Stomach (tissue), 9 donors: ENCODE data around the gene GPC2. TPM values are rescaled to one million over a fixed set of nuclear protein-coding genes. Genes with fewer than 3 reads are reported as not detected.

Experiments used
- DNase-seq, 2 donors: peaks; one replicate each; pipeline versions ENCODE4 v3.0.0 to v3.0.0-alpha.2; 2013 to 2019
- H3K27ac ChIP-seq, 5 donors: fragments of 200-600 bp in 4 of 5; sonication (generic) in 4 of 5; one replicate each; pipeline ENCODE4 v1.5.1; 2013 to 2019; ENCODE audit warnings: mild to moderate bottlenecking in 1 of 5, moderate library complexity in 1 of 5
- H3K27me3 ChIP-seq, 3 donors: fragments of 200-600 bp; sonication (generic); one replicate each; pipeline ENCODE4 v1.5.1; 2017 to 2019; ENCODE audit warnings: mixed run types in 1 of 3
- H3K36me3 ChIP-seq, 4 donors: fragments of 200-600 bp; sonication (generic); 1 replicate in 3 of 4; 2 replicates in 1 of 4; pipeline ENCODE4 v1.5.1; 2016 to 2019
- H3K4me1 ChIP-seq, 4 donors: fragments of 200-600 bp; sonication (generic); one replicate each; pipeline ENCODE4 v1.5.1; 2016 to 2019
- H3K4me3 ChIP-seq, 4 donors: fragments of 200-600 bp; sonication (generic) in 3 of 4; one replicate each; pipeline ENCODE4 v1.5.1; 2016 to 2019; ENCODE audit warnings: mild to moderate bottlenecking in 1 of 4
- H3K9me3 ChIP-seq, 4 donors: fragments of 200-600 bp; sonication (generic); one replicate each; pipeline ENCODE4 v1.5.1; 2016 to 2019
- EP300 ChIP-seq: sonication (generic); formaldehyde crosslinking; IDR thresholded peaks from one replicate; pipeline ENCODE4 v1.6.1; 2017; ENCODE audit warnings: antibody characterized with exemption
- POLR2A ChIP-seq, 4 donors: fragments of 450-650 bp; IDR thresholded peaks; one replicate each; pipeline ENCODE4 v1.6.1; 2016; ENCODE audit warnings: antibody characterized with exemption in 4 of 4, control low read depth in 2 of 4, mild to moderate bottlenecking in 1 of 4, moderate library complexity in 1 of 4
- POLR2AphosphoS5 ChIP-seq, 3 donors: sonication (generic); formaldehyde crosslinking; IDR thresholded peaks; one replicate each; pipeline ENCODE4 v1.6.1; 2016; ENCODE audit warnings: antibody characterized with exemption in 3 of 3
- WGBS, 5 donors: extraction: QIAGEN DNeasy Blood & Tissue Kit in 3 of 5; methylation state at CpG; one replicate each; pipeline versions ENCODE4 v1.1.5 to v1.1.7; 2013 to 2018; 5-methylcytosine and 5-hydroxymethylcytosine counted together
- intact Hi-C: fragments of 100-400 bp; cut with DNase I; formaldehyde crosslinking; loops from one replicate; pipeline ENCODE4 v1.15.1; 2023; ENCODE audit warnings: low total_unique reads
- polyA plus RNA-seq, 3 donors: library from polyadenylated mRNA; stranded (reverse); fragments of 200-250 nt; gene quantifications; one replicate each; pipeline ENCODE4 v1.2.3, GENCODE V29; 2013
- total RNA-seq, 5 donors: library from RNA; depleted of rRNA; stranded (reverse); fragments of >200 nt; gene quantifications; one replicate each; pipeline versions ENCODE4 v1.1.0 to v1.2.3, GENCODE V29; 2014 to 2016
- TF ChIP-seq, protein P1 (sequence below), 7 experiments: fragments of 450-650 bp in 4 of 7; fragments of 200-600 bp in 3 of 7; sonication (generic) in 3 of 7; IDR thresholded peaks; one replicate each; pipeline ENCODE4 v1.5.1; 2016 to 2019; ENCODE audit warnings: antibody characterized with exemption in 7 of 7, control low read depth in 2 of 7, mild to moderate bottlenecking in 1 of 7
- donor health status: healthy with polysubstance abuse.
- donor health status: Bipolar disorder and iron deficiency.
- donor health status: healthy.

The GPC2 gene
- total and polyA plus RNA-seq, 8 donors = 0.12 to 4.9 (median 1.0) TPM; not detected in 2

DNA sequence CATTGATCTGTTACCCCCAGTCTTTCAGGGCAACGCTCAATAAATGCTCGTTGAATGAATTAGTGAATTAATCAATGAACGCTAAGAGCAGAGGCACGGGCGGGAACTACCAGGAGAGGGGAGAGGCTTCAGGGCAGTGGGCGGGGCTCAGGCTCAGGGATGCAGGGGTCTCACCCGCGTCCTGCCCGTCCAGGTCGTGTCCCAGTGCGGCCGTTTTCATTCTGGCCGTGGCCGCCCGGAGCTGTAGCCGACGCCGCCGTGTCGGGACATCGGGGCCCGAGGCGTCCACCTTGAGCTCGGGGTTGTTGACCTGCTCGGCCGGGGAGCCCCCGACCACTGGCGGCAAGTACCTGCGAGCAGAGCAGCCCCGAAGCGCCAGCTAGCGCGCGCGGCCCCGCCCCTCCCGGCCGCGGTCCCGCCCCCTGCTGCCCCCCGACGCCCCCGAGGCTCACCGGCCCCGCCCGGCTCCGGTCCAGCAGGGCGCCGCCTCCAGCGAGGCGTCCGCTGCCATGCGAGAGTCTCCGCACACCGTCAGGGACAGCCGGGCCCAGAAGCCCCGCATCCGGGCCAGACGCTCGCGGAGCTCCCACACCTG lies 6.0 kb downstream of the GPC2 start:
- H3K9me3 ChIP-seq = no peaks in the 10 kb centered on the region
- H3K27ac ChIP-seq = no peak overlapping the region
- no peak for TF ChIP-seq EP300
- no peak for TF ChIP-seq POLR2AphosphoS5 (IDR thresholded peaks at IDR 0.05)
- peak overlapping the region; percentile 45 to 56 (median 48) for H3K4me3 ChIP-seq
- H3K27me3 ChIP-seq = peaks cover 9 to 69% (median 19%) of the 10 kb centered on the region in 3 donors
- intact Hi-C loops = no loop called here
- H3K4me1 ChIP-seq = peaks cover 26 to 45% (median 33%) of the 10 kb centered on the region in 4 donors
- H3K36me3 ChIP-seq = no peaks in the 10 kb centered on the region
- 2 to 15% (median 5%) methylated on average over 20 to 61 of the region's 61 CpGs for WGBS, 5 donors
- peak in 1 of 2 donors; percentile 74 for DNase-seq

DNA sequence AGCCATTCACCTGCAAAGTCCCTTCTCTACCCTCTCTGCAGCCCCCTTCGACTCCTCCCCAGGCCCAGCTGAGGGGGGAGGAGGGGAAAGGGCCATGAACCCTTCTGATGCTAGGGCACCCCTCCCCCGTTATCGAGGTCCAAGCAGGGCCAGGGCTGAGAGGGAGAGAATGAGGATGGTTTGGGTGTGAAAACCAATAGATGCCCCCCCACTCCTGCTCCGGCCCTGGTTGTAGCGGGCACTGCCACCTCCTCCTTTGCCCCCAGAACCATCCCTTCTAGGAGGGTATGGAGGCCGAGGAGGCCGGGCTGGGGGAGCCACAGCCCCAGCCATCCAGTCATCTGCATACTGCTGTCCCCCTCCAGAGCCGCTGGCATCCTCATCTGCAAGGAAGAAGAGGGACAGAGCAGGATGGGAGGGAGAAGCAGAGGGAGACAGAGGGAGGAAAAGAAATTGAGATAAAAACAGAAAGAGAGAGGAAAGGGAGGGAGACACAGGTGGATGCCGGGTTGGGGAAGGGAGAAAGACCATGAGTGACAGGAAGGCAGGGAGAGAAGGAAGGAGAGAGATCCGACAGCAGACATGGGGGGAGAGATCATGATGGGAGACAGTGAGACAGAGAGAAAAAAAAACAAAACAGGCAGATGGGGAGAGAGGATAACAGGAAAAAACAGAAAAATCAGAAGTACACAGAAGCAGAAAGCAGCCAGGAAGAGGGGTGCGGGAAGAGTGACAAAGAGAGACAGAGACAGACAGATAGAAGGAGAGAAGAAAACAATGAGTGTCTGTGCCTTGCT lies 6.9 kb downstream of the GPC2 start:
- Histone ChIP-seq H3K4me3 (no peak overlapping the region), H3K36me3 (no peaks in the 10 kb centered on the region), H3K27ac (no peak overlapping the region), H3K9me3 (no peaks in the 10 kb centered on the region), H3K4me1 (peaks cover 26 to 45% (median 33%) of the 10 kb centered on the region in 4 donors), H3K27me3 (peaks cover 9 to 76% (median 19%) of the 10 kb centered on the region in 3 donors)
- intact Hi-C loops = no loop called here
- DNase-seq = no peak
- TF ChIP-seq POLR2AphosphoS5 (IDR thresholded peaks at IDR 0.05) (no peak), EP300 (no peak)
- 79 to 90% (median 87%) methylated on average over 11 of the region's 11 CpGs for WGBS, 5 donors

DNA sequence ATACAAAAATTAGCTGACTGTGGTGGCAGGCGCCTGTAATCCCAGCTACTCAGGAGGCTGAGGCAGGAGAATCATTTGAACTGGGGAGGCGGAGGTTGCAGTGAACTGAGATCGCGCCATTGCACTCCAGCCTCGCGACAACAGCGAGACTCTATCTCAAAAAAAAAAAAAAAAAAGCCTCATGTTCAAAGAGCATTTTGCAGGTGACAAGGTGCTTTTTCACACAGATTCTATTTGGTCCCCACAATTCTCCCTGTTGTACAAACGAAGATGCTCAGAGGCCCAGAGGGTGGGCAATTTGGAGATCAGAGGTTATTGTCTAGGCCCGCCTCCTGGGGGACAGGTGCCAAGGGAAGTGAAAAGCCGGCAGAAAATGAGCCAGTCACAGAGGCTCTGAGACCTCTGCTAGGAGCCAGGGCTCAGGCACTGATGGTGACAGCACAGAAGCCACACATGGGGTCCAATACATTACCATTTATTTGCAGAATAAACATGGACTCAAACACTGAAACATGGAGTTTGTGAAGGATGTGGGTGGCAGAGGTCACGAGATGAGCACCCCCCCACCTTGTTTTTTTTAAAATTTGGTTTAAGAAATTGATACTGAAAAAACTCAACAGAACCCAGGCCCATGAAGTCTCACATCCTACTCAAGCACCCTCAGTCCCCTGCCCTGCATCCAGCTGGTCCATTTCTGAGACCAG lies 7.9 kb downstream of the GPC2 start:
- no peak for DNase-seq
- TF ChIP-seq, protein P1, sequence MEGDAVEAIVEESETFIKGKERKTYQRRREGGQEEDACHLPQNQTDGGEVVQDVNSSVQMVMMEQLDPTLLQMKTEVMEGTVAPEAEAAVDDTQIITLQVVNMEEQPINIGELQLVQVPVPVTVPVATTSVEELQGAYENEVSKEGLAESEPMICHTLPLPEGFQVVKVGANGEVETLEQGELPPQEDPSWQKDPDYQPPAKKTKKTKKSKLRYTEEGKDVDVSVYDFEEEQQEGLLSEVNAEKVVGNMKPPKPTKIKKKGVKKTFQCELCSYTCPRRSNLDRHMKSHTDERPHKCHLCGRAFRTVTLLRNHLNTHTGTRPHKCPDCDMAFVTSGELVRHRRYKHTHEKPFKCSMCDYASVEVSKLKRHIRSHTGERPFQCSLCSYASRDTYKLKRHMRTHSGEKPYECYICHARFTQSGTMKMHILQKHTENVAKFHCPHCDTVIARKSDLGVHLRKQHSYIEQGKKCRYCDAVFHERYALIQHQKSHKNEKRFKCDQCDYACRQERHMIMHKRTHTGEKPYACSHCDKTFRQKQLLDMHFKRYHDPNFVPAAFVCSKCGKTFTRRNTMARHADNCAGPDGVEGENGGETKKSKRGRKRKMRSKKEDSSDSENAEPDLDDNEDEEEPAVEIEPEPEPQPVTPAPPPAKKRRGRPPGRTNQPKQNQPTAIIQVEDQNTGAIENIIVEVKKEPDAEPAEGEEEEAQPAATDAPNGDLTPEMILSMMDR (IDR thresholded peaks at IDR 0.05) = no peak
- no peak for TF ChIP-seq EP300
- TF ChIP-seq POLR2AphosphoS5 (IDR thresholded peaks at IDR 0.05) = no peak
- intact Hi-C loops = no loop called here
- Histone ChIP-seq H3K27me3 (peaks cover 9 to 79% (median 19%) of the 10 kb centered on the region in 3 donors), H3K4me3 (no peak overlapping the region), H3K9me3 (no peaks in the 10 kb centered on the region), H3K36me3 (no peaks in the 10 kb centered on the region), H3K4me1 (peaks cover 26 to 45% (median 33%) of the 10 kb centered on the region in 4 donors), H3K27ac (no peak overlapping the region)
- 77 to 86% (median 82%) methylated on average over 11 of the region's 11 CpGs for WGBS, 5 donors

DNA sequence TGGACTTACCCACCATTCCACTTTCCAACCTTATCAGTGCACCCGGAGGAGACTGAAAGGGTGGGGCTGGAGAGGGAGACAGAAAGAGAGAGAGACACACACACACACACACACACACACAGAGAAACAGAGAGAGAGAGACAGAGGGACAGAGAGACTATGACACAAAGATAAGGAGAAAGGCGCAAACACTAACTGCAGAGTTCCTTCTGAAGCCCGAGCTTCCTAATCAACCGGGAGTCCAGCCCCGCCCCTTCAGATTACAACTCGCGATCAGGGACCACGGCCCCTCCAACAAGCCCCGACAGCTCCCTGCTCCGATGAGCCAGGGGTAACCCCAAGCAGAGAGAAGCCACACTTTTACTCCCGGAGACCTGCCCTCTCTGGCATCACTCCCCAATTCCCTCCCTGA lies 9.3 kb downstream of the GPC2 start:
- TF ChIP-seq POLR2A (IDR thresholded peaks at IDR 0.05) (no peak), EP300 (no peak), POLR2AphosphoS5 (IDR thresholded peaks at IDR 0.05) (no peak)
- TF ChIP-seq, protein P1 (IDR thresholded peaks at IDR 0.05) = no peak
- peaks cover 9 to 74% (median 19%) of the 10 kb centered on the region in 3 donors for H3K27me3 ChIP-seq
- peak overlapping the region; percentile 39 to 53 (median 47) for H3K4me3 ChIP-seq
- H3K36me3 ChIP-seq = no peaks in the 10 kb centered on the region
- peak in 1 of 2 donors; percentile 62 for DNase-seq
- peaks cover 26 to 45% (median 33%) of the 10 kb centered on the region in 4 donors for H3K4me1 ChIP-seq
- 1 to 9% (median 5%) methylated on average over 11 of the region's 11 CpGs for WGBS, 5 donors
- no peaks in the 10 kb centered on the region for H3K9me3 ChIP-seq
- intact Hi-C loops = no loop called here
- H3K27ac ChIP-seq = peak overlapping the region in 4 of 5 donors; percentile 9 to 67 (median 66)
